GM19239 (cell line): ENCODE data around the gene RAD18.

Experiments used
- DNase-seq: peaks from one replicate; pipeline ENCODE4 v3.0.0; 2011; ENCODE audit warnings: low spot score; ENCODE audit not compliant: insufficient read length
- FAIRE-seq: peaks from 2 replicates; lab custom pipeline; 2011; peaks lifted over from hg19 to GRCh38; lab: Jason Lieb, UNC

The RAD18 gene

GRCh38 chr3:8987226-8987625 is 24.0 kb upstream of the RAD18 start:
- no peak for DNase-seq
- no peak for FAIRE-seq

GRCh38 chr3:8986741-8987140 is 23.5 kb upstream of the RAD18 start:
- DNase-seq (no peak), FAIRE-seq (no peak)

- DNase-seq (no peak), FAIRE-seq (no peak)
These were observed 22.6 kb upstream of the RAD18 start for GRCh38 chr3:8985876-8986275.

- no peak for FAIRE-seq
- DNase-seq = no peak
These were observed 22.1 kb upstream of the RAD18 start for GRCh38 chr3:8985411-8985831.

GRCh38 chr3:8984526-8984925 is 21.3 kb upstream of the RAD18 start:
- no peak for DNase-seq
- FAIRE-seq = no peak

- no peak for DNase-seq
- FAIRE-seq = no peak
These were observed 20.8 kb upstream of the RAD18 start for GRCh38 chr3:8984081-8984480.

- DNase-seq = no peak
- no peak for FAIRE-seq
These were observed 20.3 kb upstream of the RAD18 start for GRCh38 chr3:8983591-8983990.

GRCh38 chr3:8983026-8983425 is 19.8 kb upstream of the RAD18 start:
- DNase-seq (no peak), FAIRE-seq (no peak)

GRCh38 chr3:8982509-8982908 is 19.2 kb upstream of the RAD18 start:
- DNase-seq (no peak), FAIRE-seq (no peak)

GRCh38 chr3:8981700-8982099 is 18.4 kb upstream of the RAD18 start:
- FAIRE-seq (no peak), DNase-seq (no peak)

GRCh38 chr3:8981296-8981695 is 18.0 kb upstream of the RAD18 start:
- FAIRE-seq (no peak), DNase-seq (no peak)

- FAIRE-seq = no peak
- DNase-seq = no peak
These were observed 17.5 kb upstream of the RAD18 start for GRCh38 chr3:8980756-8981257.

- FAIRE-seq = no peak
These were observed 16.0 kb upstream of the RAD18 start for GRCh38 chr3:8979262-8979661.

GRCh38 chr3:8978551-8978950 is 15.3 kb upstream of the RAD18 start:
- FAIRE-seq (no peak), DNase-seq (no peak)

More at GRCh38 chr3:8979262-8979661, 16.0 kb upstream of the RAD18 start:
- no peak for DNase-seq

GRCh38 chr3:8976540-8977182 is 13.4 kb upstream of the RAD18 start:
- no peak for DNase-seq
- FAIRE-seq = no peak

GRCh38 chr3:8975081-8976020 is 12.1 kb upstream of the RAD18 start:
- no peak for FAIRE-seq

GRCh38 chr3:8974458-8974857 is 11.2 kb upstream of the RAD18 start:
- no peak for DNase-seq
- FAIRE-seq = no peak

More at GRCh38 chr3:8975081-8976020, 12.1 kb upstream of the RAD18 start:
- no peak for DNase-seq

GRCh38 chr3:8972639-8973038 is 9.4 kb upstream of the RAD18 start:
- FAIRE-seq (no peak), DNase-seq (no peak)

GRCh38 chr3:8970971-8971589 is 7.8 kb upstream of the RAD18 start:
- FAIRE-seq (peak; percentile 76), DNase-seq (no peak)

GRCh38 chr3:8969241-8969640 is 6.0 kb upstream of the RAD18 start:
- no peak for DNase-seq
- FAIRE-seq = no peak

GRCh38 chr3:8968375-8968882 is 5.2 kb upstream of the RAD18 start:
- DNase-seq (no peak), FAIRE-seq (no peak)
